Activated T-helper 2 cell treated with anti-CD3 and anti-CD28 coated beads, Interferon-gamma antibody, Interleukin-2, Interleukin-4, amounts not matched to agents 10 μg/mL and 5 μg/mL and 100 μg/mL, durations not matched to agents 14 hours and 24 hours and 36 hours (primary cell): Measurements from ENCODE around the gene ROMO1. TPM values are rescaled to one million over a fixed set of nuclear protein-coding genes. Genes with fewer than 3 reads are reported as not detected.
A peak's percentile ranks its signal among the peaks of the same experiment; 100 is the strongest.

Experiments
- DNase-seq: peaks from one replicate; pipeline ENCODE4 v3.0.0; 2021; ENCODE audit warnings: low spot score
- H3K27ac Mint-ChIP-seq: one replicate; pipeline ENCODE4 v1.8.0; 2021; ENCODE audit warnings: mixed read lengths
- H3K27me3 Mint-ChIP-seq: one replicate; pipeline ENCODE4 v1.8.0; 2021; ENCODE audit warnings: low read depth, mixed read lengths
- H3K36me3 Mint-ChIP-seq: one replicate; pipeline ENCODE4 v1.8.0; 2021; ENCODE audit warnings: low read depth, mixed read lengths
- H3K4me1 Mint-ChIP-seq: one replicate; pipeline ENCODE4 v1.8.0; 2021; ENCODE audit warnings: low read depth, mixed read lengths
- H3K4me3 Mint-ChIP-seq: one replicate; pipeline ENCODE4 v1.8.0; 2021; ENCODE audit warnings: low read depth, mild to moderate bottlenecking, moderate library complexity, mixed read lengths
- H3K9me3 Mint-ChIP-seq: one replicate; pipeline ENCODE4 v1.8.0; 2021; ENCODE audit warnings: mixed read lengths
- intact Hi-C: fragments of 100-400 bp; cut with micrococcal nuclease; formaldehyde crosslinking; loops from one replicate; pipeline ENCODE4 v1.15.1; 2023
- total RNA-seq: library from RNA; stranded (reverse); gene quantifications from 2 replicates; pipeline ENCODE4 v1.2.3, GENCODE V29; 2022

The ROMO1 gene
- total RNA-seq, 1 donor from 2014 or later = 98.4 TPM

- intact Hi-C loops = no loop called here
- no peak overlapping the region for H3K27ac Mint-ChIP-seq
- H3K4me1 Mint-ChIP-seq = peaks cover 30% of the 10 kb centered on the region
- no peaks in the 10 kb centered on the region for H3K9me3 Mint-ChIP-seq
- no peak overlapping the region for H3K4me3 Mint-ChIP-seq
- H3K27me3 Mint-ChIP-seq = no peaks in the 10 kb centered on the region
- peaks cover 80% of the 10 kb centered on the region for H3K36me3 Mint-ChIP-seq
- no peak for DNase-seq
Observed at GRCh38 chr20:35730583-35731468, 31.6 kb downstream of the ROMO1 start.

- Mint-ChIP-seq H3K27ac (no peak overlapping the region), H3K36me3 (peaks cover 81% of the 10 kb centered on the region), H3K9me3 (no peaks in the 10 kb centered on the region), H3K4me3 (no peak overlapping the region), H3K27me3 (no peaks in the 10 kb centered on the region), H3K4me1 (peaks cover 34% of the 10 kb centered on the region)
- intact Hi-C loops = no loop called here
- DNase-seq = no peak
Observed at GRCh38 chr20:35731469-35731788, 32.2 kb downstream of the ROMO1 start.

GRCh38 chr20:35731862-35732643 lies 32.8 kb downstream of the ROMO1 start:
- Mint-ChIP-seq H3K9me3 (no peaks in the 10 kb centered on the region), H3K27ac (peak overlapping the region; percentile 6), H3K36me3 (peaks cover 81% of the 10 kb centered on the region), H3K4me1 (peaks cover 30% of the 10 kb centered on the region), H3K4me3 (no peak overlapping the region), H3K27me3 (no peaks in the 10 kb centered on the region)
- no peak for DNase-seq
- intact Hi-C loops = no loop called here

- intact Hi-C loops = no loop called here
- no peak overlapping the region for H3K27ac Mint-ChIP-seq
- H3K4me3 Mint-ChIP-seq = peak overlapping the region; percentile 8
Observed at GRCh38 chr20:35732644-35732982, 33.4 kb downstream of the ROMO1 start.

GRCh38 chr20:35734374-35734773 lies 35.2 kb downstream of the ROMO1 start:
- DNase-seq = no peak
- Mint-ChIP-seq H3K27ac (peak overlapping the region; percentile 19), H3K9me3 (no peaks in the 10 kb centered on the region), H3K36me3 (peaks cover 91% of the 10 kb centered on the region), H3K4me1 (peaks cover 41% of the 10 kb centered on the region), H3K4me3 (peak overlapping the region; percentile 27), H3K27me3 (no peaks in the 10 kb centered on the region)
- intact Hi-C loops = no loop called here

More at GRCh38 chr20:35732644-35732982, 33.4 kb downstream of the ROMO1 start:
- Mint-ChIP-seq H3K4me1 (peaks cover 30% of the 10 kb centered on the region), H3K36me3 (peaks cover 82% of the 10 kb centered on the region), H3K27me3 (no peaks in the 10 kb centered on the region), H3K9me3 (no peaks in the 10 kb centered on the region)
- DNase-seq = no peak

GRCh38 chr20:35734777-35735649 lies 35.8 kb downstream of the ROMO1 start:
- DNase-seq = no peak
- Mint-ChIP-seq H3K27me3 (no peaks in the 10 kb centered on the region), H3K4me3 (no peak overlapping the region), H3K4me1 (peaks cover 45% of the 10 kb centered on the region), H3K9me3 (no peaks in the 10 kb centered on the region), H3K36me3 (peaks cover 91% of the 10 kb centered on the region), H3K27ac (no peak overlapping the region)
- intact Hi-C loops = no loop called here

GRCh38 chr20:35735826-35736470 lies 36.7 kb downstream of the ROMO1 start:
- H3K4me1 Mint-ChIP-seq = peaks cover 47% of the 10 kb centered on the region
- peak overlapping the region; percentile 30 for H3K4me3 Mint-ChIP-seq
- no peaks in the 10 kb centered on the region for H3K27me3 Mint-ChIP-seq
- DNase-seq = no peak
- peaks cover 92% of the 10 kb centered on the region for H3K36me3 Mint-ChIP-seq
- no peaks in the 10 kb centered on the region for H3K9me3 Mint-ChIP-seq
- intact Hi-C loops = no loop called here
- H3K27ac Mint-ChIP-seq = peak overlapping the region; percentile 33

- H3K9me3 Mint-ChIP-seq = no peaks in the 10 kb centered on the region
- H3K4me1 Mint-ChIP-seq = peaks cover 41% of the 10 kb centered on the region
- peak overlapping the region; percentile 52 for H3K4me3 Mint-ChIP-seq
- H3K27ac Mint-ChIP-seq = peak overlapping the region; percentile 25
- intact Hi-C loops = no loop called here
- peaks cover 86% of the 10 kb centered on the region for H3K36me3 Mint-ChIP-seq
- no peak for DNase-seq
- H3K27me3 Mint-ChIP-seq = no peaks in the 10 kb centered on the region
Observed at GRCh38 chr20:35737865-35738333, 38.7 kb downstream of the ROMO1 start.

GRCh38 chr20:35738410-35739179 lies 39.4 kb downstream of the ROMO1 start:
- intact Hi-C loops = no loop called here
- peaks cover 45% of the 10 kb centered on the region for H3K4me1 Mint-ChIP-seq
- H3K27me3 Mint-ChIP-seq = no peaks in the 10 kb centered on the region
- H3K9me3 Mint-ChIP-seq = no peaks in the 10 kb centered on the region
- H3K36me3 Mint-ChIP-seq = peaks cover 79% of the 10 kb centered on the region
- peak overlapping the region; percentile 52 for H3K4me3 Mint-ChIP-seq
- peak overlapping the region; percentile 25 for H3K27ac Mint-ChIP-seq
- DNase-seq = no peak

- no peaks in the 10 kb centered on the region for H3K9me3 Mint-ChIP-seq
- intact Hi-C loops = loop anchor here (5.0 kb wide), 2 partner anchors 143 to 647 kb away; partner anchors contain the start of gene TRPC4AP
- DNase-seq = no peak
- peaks cover 70% of the 10 kb centered on the region for H3K36me3 Mint-ChIP-seq
- peaks cover 42% of the 10 kb centered on the region for H3K4me1 Mint-ChIP-seq
- peak overlapping the region; percentile 97 for H3K4me3 Mint-ChIP-seq
- H3K27ac Mint-ChIP-seq = peak overlapping the region; percentile 54
- H3K27me3 Mint-ChIP-seq = no peaks in the 10 kb centered on the region
Observed at GRCh38 chr20:35739294-35740163, 40.3 kb downstream of the ROMO1 start.
